ENCODE data around the gene PTGES2. TPM values are rescaled to one million over a fixed set of nuclear protein-coding genes. Genes with fewer than 3 reads are reported as not detected.
A peak's percentile ranks its signal among the peaks of the same experiment; 100 is the strongest.

The PTGES2 gene
- total RNA-seq, 1 donor from 2014 or later = 47.5 TPM

GRCh38 chr9:128120061-128120740 lies 7.3 kb downstream of the PTGES2 start:
- no peak overlapping the region for H3K4me3 ChIP-seq (ENCODE audit: low read length in 3 of 3)
- H3K27me3 ChIP-seq (ENCODE audit: control insufficient read depth in 3 of 3, insufficient read depth in 3 of 3, low read length in 3 of 3) = no peaks in the 10 kb centered on the region
- no peaks in the 10 kb centered on the region for H3K9me3 ChIP-seq (ENCODE audit: control insufficient read depth in 3 of 3, low read length in 3 of 3)
- H3K4me1 ChIP-seq (ENCODE audit: control insufficient read depth in 3 of 3, insufficient read depth in 3 of 3, low read length in 3 of 3) = peaks cover 9 to 34% (median 22%) of the 10 kb centered on the region in 3 donors
- peaks cover 13 to 31% (median 27%) of the 10 kb centered on the region in 3 donors for H3K36me3 ChIP-seq (ENCODE audit: control insufficient read depth in 3 of 3, insufficient read depth in 3 of 3, low read length in 3 of 3)
- H3K27ac ChIP-seq (ENCODE audit: low read depth, low read length) = no peak overlapping the region
- H3K9ac ChIP-seq (ENCODE audit: low read depth in 1 of 3, low read length in 3 of 3) = peak overlapping the region in 1 of 3 donors; percentile 16

GRCh38 chr9:128118971-128119665 lies 8.4 kb downstream of the PTGES2 start:
- Histone ChIP-seq H3K4me3 (ENCODE audit: low read length in 3 of 3) (no peak overlapping the region), H3K9ac (ENCODE audit: low read depth in 1 of 3, low read length in 3 of 3) (peak overlapping the region in 2 of 3 donors; percentile 43 to 54), H3K27me3 (ENCODE audit: control insufficient read depth in 3 of 3, insufficient read depth in 3 of 3, low read length in 3 of 3) (no peaks in the 10 kb centered on the region), H3K4me1 (ENCODE audit: control insufficient read depth in 3 of 3, insufficient read depth in 3 of 3, low read length in 3 of 3) (peaks cover 6 to 28% (median 15%) of the 10 kb centered on the region in 3 donors), H3K9me3 (ENCODE audit: control insufficient read depth in 3 of 3, low read length in 3 of 3) (no peaks in the 10 kb centered on the region), H3K36me3 (ENCODE audit: control insufficient read depth in 3 of 3, insufficient read depth in 3 of 3, low read length in 3 of 3) (peaks cover 9 to 26% (median 18%) of the 10 kb centered on the region in 3 donors), H3K27ac (ENCODE audit: low read depth, low read length) (no peak overlapping the region)

- H3K36me3 ChIP-seq (ENCODE audit: control insufficient read depth in 3 of 3, insufficient read depth in 3 of 3, low read length in 3 of 3) = peaks cover 9 to 28% (median 21%) of the 10 kb centered on the region in 3 donors
- H3K4me1 ChIP-seq (ENCODE audit: control insufficient read depth in 3 of 3, insufficient read depth in 3 of 3, low read length in 3 of 3) = peaks cover 6 to 28% (median 15%) of the 10 kb centered on the region in 3 donors
- H3K27ac ChIP-seq (ENCODE audit: low read depth, low read length) = no peak overlapping the region
- no peak overlapping the region for H3K9ac ChIP-seq (ENCODE audit: low read depth in 1 of 3, low read length in 3 of 3)
- H3K4me3 ChIP-seq (ENCODE audit: low read length in 3 of 3) = no peak overlapping the region
- H3K27me3 ChIP-seq (ENCODE audit: control insufficient read depth in 3 of 3, insufficient read depth in 3 of 3, low read length in 3 of 3) = no peaks in the 10 kb centered on the region
- no peaks in the 10 kb centered on the region for H3K9me3 ChIP-seq (ENCODE audit: control insufficient read depth in 3 of 3, low read length in 3 of 3)
These were observed 9.1 kb downstream of the PTGES2 start for GRCh38 chr9:128118472-128118857.

- Histone ChIP-seq H3K4me1 (ENCODE audit: control insufficient read depth in 3 of 3, insufficient read depth in 3 of 3, low read length in 3 of 3) (peaks cover 6 to 31% (median 19%) of the 10 kb centered on the region in 3 donors), H3K27ac (ENCODE audit: low read depth, low read length) (no peak overlapping the region), H3K9me3 (ENCODE audit: control insufficient read depth in 3 of 3, low read length in 3 of 3) (no peaks in the 10 kb centered on the region), H3K36me3 (ENCODE audit: control insufficient read depth in 3 of 3, insufficient read depth in 3 of 3, low read length in 3 of 3) (peaks cover 7 to 24% (median 19%) of the 10 kb centered on the region in 3 donors), H3K27me3 (ENCODE audit: control insufficient read depth in 3 of 3, insufficient read depth in 3 of 3, low read length in 3 of 3) (no peaks in the 10 kb centered on the region), H3K9ac (ENCODE audit: low read depth in 1 of 3, low read length in 3 of 3) (peak overlapping the region in 2 of 3 donors; percentile 40 to 72), H3K4me3 (ENCODE audit: low read length in 3 of 3) (no peak overlapping the region)
These were observed 9.7 kb downstream of the PTGES2 start for GRCh38 chr9:128117613-128118471.

GRCh38 chr9:128116104-128117083 lies 11.1 kb downstream of the PTGES2 start:
- H3K9me3 ChIP-seq (ENCODE audit: control insufficient read depth in 3 of 3, low read length in 3 of 3) = no peaks in the 10 kb centered on the region

GRCh38 chr9:128115187-128116103 lies 12.1 kb downstream of the PTGES2 start:
- no peaks in the 10 kb centered on the region for H3K27me3 ChIP-seq (ENCODE audit: control insufficient read depth in 3 of 3, insufficient read depth in 3 of 3, low read length in 3 of 3)
- H3K9me3 ChIP-seq (ENCODE audit: control insufficient read depth in 3 of 3, low read length in 3 of 3) = no peaks in the 10 kb centered on the region
- peaks cover 14 to 37% (median 34%) of the 10 kb centered on the region in 3 donors for H3K4me1 ChIP-seq (ENCODE audit: control insufficient read depth in 3 of 3, insufficient read depth in 3 of 3, low read length in 3 of 3)
- peaks cover 2 to 8% (median 5%) of the 10 kb centered on the region in 3 donors for H3K36me3 ChIP-seq (ENCODE audit: control insufficient read depth in 3 of 3, insufficient read depth in 3 of 3, low read length in 3 of 3)
- no peak overlapping the region for H3K4me3 ChIP-seq (ENCODE audit: low read length in 3 of 3)
- no peak overlapping the region for H3K9ac ChIP-seq (ENCODE audit: low read depth in 1 of 3, low read length in 3 of 3)
- no peak overlapping the region for H3K27ac ChIP-seq (ENCODE audit: low read depth, low read length)

More at GRCh38 chr9:128116104-128117083, 11.1 kb downstream of the PTGES2 start:
- H3K9ac ChIP-seq (ENCODE audit: low read depth in 1 of 3, low read length in 3 of 3) = no peak overlapping the region
- no peak overlapping the region for H3K4me3 ChIP-seq (ENCODE audit: low read length in 3 of 3)
- H3K4me1 ChIP-seq (ENCODE audit: control insufficient read depth in 3 of 3, insufficient read depth in 3 of 3, low read length in 3 of 3) = peaks cover 6 to 35% (median 28%) of the 10 kb centered on the region in 3 donors
- H3K27ac ChIP-seq (ENCODE audit: low read depth, low read length) = no peak overlapping the region
- H3K27me3 ChIP-seq (ENCODE audit: control insufficient read depth in 3 of 3, insufficient read depth in 3 of 3, low read length in 3 of 3) = no peaks in the 10 kb centered on the region
- H3K36me3 ChIP-seq (ENCODE audit: control insufficient read depth in 3 of 3, insufficient read depth in 3 of 3, low read length in 3 of 3) = peaks cover 2 to 13% (median 12%) of the 10 kb centered on the region in 3 donors

- Histone ChIP-seq H3K9me3 (ENCODE audit: control insufficient read depth in 3 of 3, low read length in 3 of 3) (no peaks in the 10 kb centered on the region), H3K4me1 (ENCODE audit: control insufficient read depth in 3 of 3, insufficient read depth in 3 of 3, low read length in 3 of 3) (peaks cover 19 to 45% (median 37%) of the 10 kb centered on the region in 3 donors), H3K9ac (ENCODE audit: low read depth in 1 of 3, low read length in 3 of 3) (no peak overlapping the region), H3K27me3 (ENCODE audit: control insufficient read depth in 3 of 3, insufficient read depth in 3 of 3, low read length in 3 of 3) (no peaks in the 10 kb centered on the region), H3K27ac (ENCODE audit: low read depth, low read length) (no peak overlapping the region), H3K36me3 (ENCODE audit: control insufficient read depth in 3 of 3, insufficient read depth in 3 of 3, low read length in 3 of 3) (peaks cover 2 to 8% (median 5%) of the 10 kb centered on the region in 3 donors), H3K4me3 (ENCODE audit: low read length in 3 of 3) (no peak overlapping the region)
These were observed 13.0 kb downstream of the PTGES2 start for GRCh38 chr9:128114326-128115186.

Measured in skeletal muscle tissue (tissue), 4 donors.